Measurements from ENCODE around the gene C1QTNF6. TPM values are rescaled to one million over a fixed set of nuclear protein-coding genes. Genes with fewer than 3 reads are reported as not detected.

C1QTNF6 gene
- total and polyA plus RNA-seq, 2 of the 4 experiments (the other 2 are of a cell fraction): 1.1 to 10.9 TPM

- H3K4me3 ChIP-seq (ENCODE audit: insufficient read depth, low read depth, low read length): no peak overlapping the region
- H2AK9ac ChIP-seq (replicated peaks; ENCODE audit: low read depth, low read length, poor library complexity): no peak overlapping the region
- H2BK120ac ChIP-seq (ENCODE audit: low read depth, low read length): no peak overlapping the region
- WGBS, 2 experiments (ENCODE audit: extremely low coverage in 2 of 2, insufficient read length in 1 of 2): no CpG with 5 or more reads among the region's 5 CpGs
- no peak overlapping the region for H2BK20ac ChIP-seq (ENCODE audit: low read depth, low read length)
- no peak for TF ChIP-seq ELK1 (IDR thresholded peaks at IDR 0.05; ENCODE audit: borderline replicate concordance, low read depth, low read length)
- TF ChIP-seq CHD1 (IDR thresholded peaks at IDR 0.05; ENCODE audit: low read depth, low read length): no peak
- no peak for TF ChIP-seq NFE2L2 (IDR thresholded peaks at IDR 0.05; ENCODE audit: low read depth, low read length)
- no peak for TF ChIP-seq RFX5 (IDR thresholded peaks at IDR 0.05; ENCODE audit: low read depth, low read length)
- TF ChIP-seq USF2 (IDR thresholded peaks at IDR 0.05; ENCODE audit: low read depth, low read length): no peak
- no peak for TF ChIP-seq FOS (IDR thresholded peaks at IDR 0.05; ENCODE audit: low read depth, low read length)
- TF ChIP-seq POLR2A (IDR thresholded peaks at IDR 0.05; ENCODE audit: low read depth, low read length): no peak
- TF ChIP-seq MAFK (IDR thresholded peaks at IDR 0.05; ENCODE audit: low read depth, low read length): no peak
- no peak for TF ChIP-seq BHLHE40 (IDR thresholded peaks at IDR 0.05; ENCODE audit: low read depth, low read length)
- no peak for TF ChIP-seq MAZ (IDR thresholded peaks at IDR 0.05; ENCODE audit: borderline replicate concordance, low read depth, low read length)
- TF ChIP-seq RCOR1 (IDR thresholded peaks at IDR 0.05; ENCODE audit: insufficient replicate concordance, low read length): no peak
- no peak for TF ChIP-seq SMC3 (IDR thresholded peaks at IDR 0.05; ENCODE audit: low read depth, low read length)
- TF ChIP-seq RAD21 (IDR thresholded peaks at IDR 0.05; ENCODE audit: low read length): no peak
- TF ChIP-seq CTCF (conservative IDR thresholded peaks at IDR 0.05; ENCODE audit: low read depth, low read length): no peak
- no peak for TF ChIP-seq MXI1 (IDR thresholded peaks at IDR 0.05; ENCODE audit: borderline replicate concordance, low read depth, low read length)
- no peak for TF ChIP-seq CEBPB (IDR thresholded peaks at IDR 0.05; ENCODE audit: low read depth, low read length)
- in situ Hi-C loops (cut with MboI; ENCODE audit: low sequenced_read_pairs) (no loop called here), dilution Hi-C loops (cut with HindIII; ENCODE audit: low sequenced_read_pairs, unreplicated experiment) (no loop called here), intact Hi-C loops (cut with micrococcal nuclease) (no loop called here)
- no peak overlapping the region for H2BK15ac ChIP-seq (ENCODE audit: low read depth, low read length)
- no peak overlapping the region for H3K18ac ChIP-seq (ENCODE audit: low read depth, low read length)
- H4K5ac ChIP-seq (ENCODE audit: low read depth, low read length): no peak overlapping the region
- H3K79me1 ChIP-seq (ENCODE audit: low read depth in 1 of 2, low read length in 2 of 2): no peaks in the 10 kb centered on the region
- no peak overlapping the region for H4K8ac ChIP-seq (ENCODE audit: low read depth in 2 of 2, low read length in 2 of 2)
- no peak overlapping the region for H3K27ac ChIP-seq (ENCODE audit: insufficient read depth, low read length)
- no peak overlapping the region for H3K56ac ChIP-seq (ENCODE audit: extremely low read depth, insufficient read depth, low read length)
- no peak for DNase-seq
- H3K27me3 ChIP-seq (ENCODE audit: control insufficient read depth, insufficient read depth, low read length): peaks cover 30% of the 10 kb centered on the region
- H3K36me3 ChIP-seq (ENCODE audit: control insufficient read depth, insufficient read depth, low read length): no peaks in the 10 kb centered on the region
- H4K91ac ChIP-seq (ENCODE audit: insufficient read depth, low read depth, low read length): no peak overlapping the region
- no peak overlapping the region for H3K4me2 ChIP-seq (ENCODE audit: low read depth, low read length)
- no peaks in the 10 kb centered on the region for H4K20me1 ChIP-seq (ENCODE audit: insufficient read depth, low read length)
- no peak overlapping the region for H3K9ac ChIP-seq (ENCODE audit: low read depth, low read length)
- POLR2A ChIA-PET (ENCODE audit: unreplicated experiment): no interaction called here
- no peak overlapping the region for H2BK5ac ChIP-seq (ENCODE audit: low read depth, low read length, poor library complexity, severe bottlenecking)
- no peak overlapping the region for H3K14ac ChIP-seq (replicated peaks; ENCODE audit: low read depth, low read length)
- CTCF ChIA-PET: no interaction called here
- peaks cover 2% of the 10 kb centered on the region; the same call in 1 of the 2 replicates for H3K9me1 ChIP-seq (ENCODE audit: insufficient read depth, low read length)
- H3K23ac ChIP-seq (ENCODE audit: low read depth, low read length): no peak overlapping the region
- H2AFZ ChIP-seq (replicated peaks; ENCODE audit: low read length, poor library complexity): no peak overlapping the region
- BruUV-seq (replicated peaks): no TSS peak
- peaks cover 11% of the 10 kb centered on the region; the same call in 1 of the 2 replicates for H3K9me3 ChIP-seq (ENCODE audit: control insufficient read depth, insufficient read depth, low read length)
- H3K4ac ChIP-seq (ENCODE audit: low read depth, low read length): no peak overlapping the region
- no peaks in the 10 kb centered on the region for H3K4me1 ChIP-seq (ENCODE audit: control insufficient read depth, insufficient read depth, low read length)
- ATAC-seq (ENCODE audit: low read depth): no peak
- no peak overlapping the region for H2AK5ac ChIP-seq (ENCODE audit: low read depth, low read length)
Observed at GRCh38 chr22:37158963-37159290, 29.1 kb downstream of the C1QTNF6 start.
